Testis (tissue), 2 donors: ENCODE results near the gene WDR93.

Experiments
- POLR2A ChIP-seq: fragments of 450-650 bp; IDR thresholded peaks from one replicate; pipeline ENCODE4 v1.6.1; 2017; ENCODE audit warnings: antibody characterized with exemption, mild to moderate bottlenecking, moderate library complexity
- TF ChIP-seq, protein P1 (sequence below), 3 experiments: fragments of 450-650 bp in 2 of 3; fragments of 200-600 bp in 1 of 3; sonication (generic) in 1 of 3; IDR thresholded peaks; one replicate each; pipeline ENCODE4 v1.5.1; 2016 to 2019; ENCODE audit warnings: antibody characterized with exemption in 3 of 3, mild to moderate bottlenecking in 2 of 3, moderate library complexity in 1 of 3

DNA sequence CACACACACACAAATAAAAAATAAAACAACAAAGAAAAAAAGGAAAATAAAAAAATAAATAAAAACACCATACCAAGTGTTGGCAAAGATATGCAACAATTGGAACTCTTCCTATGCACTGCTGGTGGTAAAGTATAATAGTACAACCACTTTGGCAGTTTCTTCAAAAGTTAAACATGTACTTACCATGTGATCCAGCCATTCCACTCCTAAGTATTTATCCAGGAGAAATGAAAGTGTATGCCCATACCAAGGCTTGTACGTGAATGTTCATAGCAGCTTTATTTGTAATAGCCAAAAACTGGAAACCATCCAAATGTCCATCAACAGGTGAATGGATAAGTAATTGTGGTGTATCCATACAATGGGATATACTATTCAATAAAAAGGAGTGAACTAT is 17.0 kb downstream of the WDR93 start:
- TF ChIP-seq, protein P1, sequence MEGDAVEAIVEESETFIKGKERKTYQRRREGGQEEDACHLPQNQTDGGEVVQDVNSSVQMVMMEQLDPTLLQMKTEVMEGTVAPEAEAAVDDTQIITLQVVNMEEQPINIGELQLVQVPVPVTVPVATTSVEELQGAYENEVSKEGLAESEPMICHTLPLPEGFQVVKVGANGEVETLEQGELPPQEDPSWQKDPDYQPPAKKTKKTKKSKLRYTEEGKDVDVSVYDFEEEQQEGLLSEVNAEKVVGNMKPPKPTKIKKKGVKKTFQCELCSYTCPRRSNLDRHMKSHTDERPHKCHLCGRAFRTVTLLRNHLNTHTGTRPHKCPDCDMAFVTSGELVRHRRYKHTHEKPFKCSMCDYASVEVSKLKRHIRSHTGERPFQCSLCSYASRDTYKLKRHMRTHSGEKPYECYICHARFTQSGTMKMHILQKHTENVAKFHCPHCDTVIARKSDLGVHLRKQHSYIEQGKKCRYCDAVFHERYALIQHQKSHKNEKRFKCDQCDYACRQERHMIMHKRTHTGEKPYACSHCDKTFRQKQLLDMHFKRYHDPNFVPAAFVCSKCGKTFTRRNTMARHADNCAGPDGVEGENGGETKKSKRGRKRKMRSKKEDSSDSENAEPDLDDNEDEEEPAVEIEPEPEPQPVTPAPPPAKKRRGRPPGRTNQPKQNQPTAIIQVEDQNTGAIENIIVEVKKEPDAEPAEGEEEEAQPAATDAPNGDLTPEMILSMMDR (IDR thresholded peaks at IDR 0.05), result no peak
- TF ChIP-seq POLR2A, result no peak
